SK-N-SH (cell line): Measurements from ENCODE around the gene NBR1. TPM values are rescaled to one million over a fixed set of nuclear protein-coding genes. Genes with fewer than 3 reads are reported as not detected.

Source experiments
- CTCF ChIA-PET: fragments of 300-600, 350-600 bp; formaldehyde crosslinking; extraction: SDS; loops from one replicate; lab custom pipeline; 2021; lab: Yijun Ruan, JAX
- POLR2A ChIA-PET: fragments of 350-600 bp; sonication (Branson Sonifier 250); formaldehyde crosslinking; extraction: SDS; loops from one replicate; lab custom pipeline; 2020; ENCODE audit warnings: antibody characterized with exemption, inconsistent platforms; lab: Yijun Ruan, JAX
- DNase-seq: peaks from one replicate; pipeline ENCODE4 v3.0.0; 2012
- H2AFZ ChIP-seq: fragments of 200-600 bp; sonication (generic); 2 replicates; pipeline ENCODE4 v1.8.1; 2016; ENCODE audit warnings: antibody characterized with exemption, mild to moderate bottlenecking, low read depth
- H3F3A ChIP-seq: fragments of 200-600 bp; sonication (generic); replicated peaks from 2 replicates; pipeline ENCODE3; 2016; ENCODE audit warnings: antibody characterized with exemption, mild to moderate bottlenecking; ENCODE audit not compliant: insufficient read depth
- H3K27ac ChIP-seq, 2 experiments: fragments of 200-500 bp in 1 of 2; fragments of 200-600 bp in 1 of 2; sonication (Bioruptor generic) in 1 of 2; sonication (generic), shearing (Covaris generic) in 1 of 2; 2 replicates each; pipeline versions ENCODE4 v1.5.1 to v1.6.1; 2014 to 2016; ENCODE audit warnings: low read depth in 2 of 2, inconsistent platforms in 1 of 2, low read length in 1 of 2, mild to moderate bottlenecking in 1 of 2, mixed read lengths in 1 of 2
- H3K27me3 ChIP-seq: fragments of 200-600 bp; sonication (generic), shearing (Covaris generic); 2 replicates; pipeline ENCODE4 v1.6.1; 2016; ENCODE audit warnings: mixed run types; ENCODE audit not compliant: insufficient read depth
- H3K36me3 ChIP-seq, 2 experiments: fragments of 200-500 bp in 1 of 2; fragments of 200-600 bp in 1 of 2; sonication (Bioruptor generic) in 1 of 2; sonication (generic) in 1 of 2; replicated peaks in 1 of 2; 2 replicates each; pipeline versions ENCODE3 to v1.5.1; 2014 to 2016; ENCODE audit warnings: low read length in 1 of 2, mild to moderate bottlenecking in 1 of 2; ENCODE audit not compliant: insufficient read depth in 2 of 2, control insufficient read depth in 1 of 2
- H3K4me1 ChIP-seq, 2 experiments: fragments of 200-500 bp in 1 of 2; fragments of 200-600 bp in 1 of 2; sonication (Bioruptor generic) in 1 of 2; sonication (generic), shearing (Covaris generic) in 1 of 2; 2 replicates each; pipeline versions ENCODE4 v1.5.1 to v1.6.1; 2014 to 2016; ENCODE audit warnings: low read depth in 1 of 2, low read length in 1 of 2, mixed run types in 1 of 2; ENCODE audit not compliant: insufficient read depth in 2 of 2, control insufficient read depth in 1 of 2
- H3K4me2 ChIP-seq: fragments of 200-600 bp; sonication (generic), shearing (Covaris generic); 2 replicates; pipeline ENCODE4 v1.6.1; 2017; ENCODE audit warnings: mixed run types
- H3K4me3 ChIP-seq, 2 experiments: fragments of 200-500 bp in 1 of 2; fragments of 200-600 bp in 1 of 2; sonication (Bioruptor generic) in 1 of 2; sonication (generic), shearing (Covaris generic) in 1 of 2; 2 replicates each; pipeline versions ENCODE4 v1.5.1 to v1.8.1; 2014 to 2016; ENCODE audit warnings: low read depth in 2 of 2, inconsistent platforms in 1 of 2, low read length in 1 of 2, mild to moderate bottlenecking in 1 of 2, mixed read lengths in 1 of 2, moderate library complexity in 1 of 2
- H3K79me2 ChIP-seq: fragments of 200-600 bp; sonication (generic); 2 replicates; pipeline ENCODE4 v1.8.1; 2017; ENCODE audit warnings: mild to moderate bottlenecking; ENCODE audit not compliant: insufficient read depth
- H3K9ac ChIP-seq: fragments of 200-600 bp; sonication (generic); 2 replicates; pipeline ENCODE4 v1.6.1; 2017; ENCODE audit warnings: mixed run types
- H3K9me2 ChIP-seq: fragments of 200-600 bp; sonication (generic); 2 replicates; pipeline ENCODE4 v1.6.1; 2017; ENCODE audit warnings: mixed run types
- H3K9me3 ChIP-seq: fragments of 200-600 bp; sonication (generic); 2 replicates; pipeline ENCODE4 v1.6.1; 2017; ENCODE audit warnings: mixed run types, mild to moderate bottlenecking, moderate library complexity
- H4K20me1 ChIP-seq: fragments of 200-600 bp; sonication (generic); 2 replicates; pipeline ENCODE4 v1.6.1; 2017; ENCODE audit warnings: mild to moderate bottlenecking, mixed run types; ENCODE audit not compliant: insufficient read depth
- CHD2 ChIP-seq: fragments of 150-350 bp; IDR thresholded peaks from 2 replicates; pipeline ENCODE4 v1.6.1; 2018; ENCODE audit warnings: low read length; ENCODE audit not compliant: partially characterized antibody
- EZH2phosphoT487 ChIP-seq: fragments of 200-600 bp; sonication (generic); IDR thresholded peaks from 2 replicates; pipeline ENCODE4 v1.6.1; 2017; ENCODE audit warnings: low read depth, mixed run types, mild to moderate bottlenecking, antibody characterized with exemption, moderate library complexity, borderline replicate concordance
- FOSL2 ChIP-seq: IDR thresholded peaks from 2 replicates; pipeline ENCODE4 v1.4.0; 2012; ENCODE audit warnings: low read depth, mild to moderate bottlenecking, moderate library complexity, borderline replicate concordance
- FOXJ3 ChIP-seq: sonication (generic); formaldehyde crosslinking; IDR thresholded peaks from 2 replicates; pipeline ENCODE4 v1.5.1; 2020; ENCODE audit warnings: mild to moderate bottlenecking, missing genetic modification reagents
- FOXM1 ChIP-seq: IDR thresholded peaks from 2 replicates; pipeline ENCODE4 v1.4.0; 2012; ENCODE audit warnings: low read depth, mild to moderate bottlenecking
- GABPA ChIP-seq: IDR thresholded peaks from 2 replicates; pipeline ENCODE4 v1.4.0; 2012; ENCODE audit warnings: low read depth, mild to moderate bottlenecking
- MAX ChIP-seq: IDR thresholded peaks from 2 replicates; pipeline ENCODE4 v1.4.0; 2012; ENCODE audit warnings: low read depth
- MEF2A ChIP-seq: IDR thresholded peaks from 2 replicates; pipeline ENCODE4 v1.4.0; 2012; ENCODE audit warnings: low read depth, borderline replicate concordance
- MXI1 ChIP-seq: IDR thresholded peaks from 2 replicates; pipeline ENCODE4 v1.6.1; 2012; ENCODE audit warnings: mild to moderate bottlenecking, low read depth, low read length, improper control_type of control experiment
- NFIC ChIP-seq: IDR thresholded peaks from 2 replicates; pipeline ENCODE4 v1.4.0; 2012; ENCODE audit warnings: borderline replicate concordance
- NRF1 ChIP-seq: IDR thresholded peaks from 2 replicates; pipeline ENCODE4 v1.6.1; 2012; ENCODE audit warnings: low read depth, mild to moderate bottlenecking, low read length
- POLR2AphosphoS5 ChIP-seq: IDR thresholded peaks from 2 replicates; pipeline ENCODE4 v1.6.1; 2012; ENCODE audit warnings: low read depth, low read length
- RAD21 ChIP-seq: IDR thresholded peaks from 2 replicates; pipeline ENCODE4 v1.6.1; 2012; ENCODE audit warnings: mild to moderate bottlenecking, low read length
- RCOR1 ChIP-seq: fragments of 150-350 bp; IDR thresholded peaks from 2 replicates; pipeline ENCODE4 v1.6.1; 2017; ENCODE audit warnings: antibody characterized with exemption, low read length
- RFX5 ChIP-seq: IDR thresholded peaks from 2 replicates; pipeline ENCODE4 v1.6.1; 2012; ENCODE audit warnings: mild to moderate bottlenecking, improper control_type of control experiment, low read length
- SIN3A ChIP-seq: IDR thresholded peaks from 2 replicates; pipeline ENCODE4 v1.6.1; 2012; ENCODE audit warnings: low read depth, mild to moderate bottlenecking, low read length, moderate library complexity, borderline replicate concordance
- YY1 ChIP-seq: IDR thresholded peaks from 2 replicates; pipeline ENCODE4 v1.4.0; 2012; ENCODE audit warnings: low read depth, mild to moderate bottlenecking
- WGBS: methylation state at CpG from one replicate; pipeline ENCODE4 v1.1.6; 2017; ENCODE audit warnings: low lambda C conversion rate; 5-methylcytosine and 5-hydroxymethylcytosine counted together
- polyA plus RNA-seq, 3 experiments: library from polyadenylated mRNA; depleted of rRNA; stranded (reverse); fragments of >200 nt; gene quantifications; 2 replicates each; pipeline ENCODE4 v1.2.3, GENCODE V29; 2012
- TF ChIP-seq, protein P1 (sequence below): IDR thresholded peaks from 2 replicates; pipeline ENCODE4 v1.4.0; 2012; ENCODE audit warnings: low read depth, borderline replicate concordance
- TF ChIP-seq, protein P2 (sequence below): fragments of 200-600 bp; sonication (generic); IDR thresholded peaks from 2 replicates; pipeline ENCODE4 v1.6.1; 2017; ENCODE audit warnings: antibody characterized with exemption, mild to moderate bottlenecking, moderate library complexity
- TF ChIP-seq, protein P3 (sequence below): IDR thresholded peaks from 2 replicates; pipeline ENCODE4 v1.6.1; 2012; ENCODE audit warnings: mild to moderate bottlenecking, low read depth, low read length, moderate library complexity

NBR1 gene
- polyA plus RNA-seq, 1 of the 3 experiments (the other 2 are of a cell fraction) = 41.4 TPM

DNA sequence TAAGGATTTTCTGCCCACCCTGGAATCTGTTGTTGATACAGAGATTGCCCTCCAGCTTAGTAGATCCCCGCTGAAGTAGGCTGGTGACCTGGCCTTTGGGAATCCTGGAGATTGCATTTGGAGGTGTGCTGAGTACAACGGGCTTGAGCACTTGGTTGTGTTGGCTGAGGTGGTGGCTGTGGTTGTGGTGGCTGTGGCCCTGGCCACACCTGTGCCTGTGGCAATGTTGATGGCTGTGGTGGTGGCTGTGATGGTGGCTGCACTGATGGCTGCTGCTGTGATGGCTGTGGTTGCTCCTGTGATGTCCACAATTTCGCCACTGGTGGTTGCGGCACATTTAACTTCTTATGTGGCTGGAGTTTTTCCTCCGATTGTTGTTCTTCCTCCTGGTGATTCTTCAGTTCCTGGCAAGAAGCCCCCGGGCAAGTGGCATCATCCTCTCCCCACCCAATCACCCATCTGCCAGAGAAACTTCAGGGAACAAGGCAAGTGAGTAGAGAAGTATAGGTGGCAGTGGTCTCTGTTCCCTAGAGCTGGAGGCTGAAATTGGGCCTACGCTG, 53.2 kb downstream of the NBR1 start:
- H3K27ac ChIP-seq = no peak overlapping the region
- no peaks in the 10 kb centered on the region for H3K4me1 ChIP-seq
- H3K79me2 ChIP-seq = no peaks in the 10 kb centered on the region
- DNase-seq = no peak
- no peak overlapping the region for H3K9ac ChIP-seq
- 94% methylated on average over 7 of the region's 7 CpGs for WGBS
- POLR2A ChIA-PET = interaction anchor here (1.3 kb wide), 1 partner anchor 91 kb away, joined by 3 read pairs; no protein-coding TSS in a partner anchor
- no peaks in the 10 kb centered on the region for H4K20me1 ChIP-seq
- TF ChIP-seq FOSL2 (no peak), MXI1 (no peak), EZH2phosphoT487 (no peak), YY1 (no peak), NRF1 (no peak), MAX (no peak), RFX5 (no peak), POLR2AphosphoS5 (no peak), FOXJ3 (CRISPR knock-in tag) (no peak), NFIC (no peak), GABPA (no peak), RAD21 (no peak)
- TF ChIP-seq, protein P1, sequence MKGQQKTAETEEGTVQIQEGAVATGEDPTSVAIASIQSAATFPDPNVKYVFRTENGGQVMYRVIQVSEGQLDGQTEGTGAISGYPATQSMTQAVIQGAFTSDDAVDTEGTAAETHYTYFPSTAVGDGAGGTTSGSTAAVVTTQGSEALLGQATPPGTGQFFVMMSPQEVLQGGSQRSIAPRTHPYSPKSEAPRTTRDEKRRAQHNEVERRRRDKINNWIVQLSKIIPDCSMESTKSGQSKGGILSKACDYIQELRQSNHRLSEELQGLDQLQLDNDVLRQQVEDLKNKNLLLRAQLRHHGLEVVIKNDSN = no peak
- TF ChIP-seq, protein P2, sequence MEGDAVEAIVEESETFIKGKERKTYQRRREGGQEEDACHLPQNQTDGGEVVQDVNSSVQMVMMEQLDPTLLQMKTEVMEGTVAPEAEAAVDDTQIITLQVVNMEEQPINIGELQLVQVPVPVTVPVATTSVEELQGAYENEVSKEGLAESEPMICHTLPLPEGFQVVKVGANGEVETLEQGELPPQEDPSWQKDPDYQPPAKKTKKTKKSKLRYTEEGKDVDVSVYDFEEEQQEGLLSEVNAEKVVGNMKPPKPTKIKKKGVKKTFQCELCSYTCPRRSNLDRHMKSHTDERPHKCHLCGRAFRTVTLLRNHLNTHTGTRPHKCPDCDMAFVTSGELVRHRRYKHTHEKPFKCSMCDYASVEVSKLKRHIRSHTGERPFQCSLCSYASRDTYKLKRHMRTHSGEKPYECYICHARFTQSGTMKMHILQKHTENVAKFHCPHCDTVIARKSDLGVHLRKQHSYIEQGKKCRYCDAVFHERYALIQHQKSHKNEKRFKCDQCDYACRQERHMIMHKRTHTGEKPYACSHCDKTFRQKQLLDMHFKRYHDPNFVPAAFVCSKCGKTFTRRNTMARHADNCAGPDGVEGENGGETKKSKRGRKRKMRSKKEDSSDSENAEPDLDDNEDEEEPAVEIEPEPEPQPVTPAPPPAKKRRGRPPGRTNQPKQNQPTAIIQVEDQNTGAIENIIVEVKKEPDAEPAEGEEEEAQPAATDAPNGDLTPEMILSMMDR = no peak
- H3K4me3 ChIP-seq = no peak overlapping the region
- H3K9me2 ChIP-seq = no peaks in the 10 kb centered on the region
- H3F3A ChIP-seq = no peaks in the 10 kb centered on the region
- H3K36me3 ChIP-seq = no peaks in the 10 kb centered on the region
- no peaks in the 10 kb centered on the region for H3K27me3 ChIP-seq
- H3K4me2 ChIP-seq = no peak overlapping the region
- H3K9me3 ChIP-seq = no peaks in the 10 kb centered on the region
- no peak overlapping the region for H2AFZ ChIP-seq
- CTCF ChIA-PET = no interaction called here

GRCh38 chr17:43226393-43226792, 55.4 kb downstream of the NBR1 start:
- no peak overlapping the region for H3K27ac ChIP-seq
- no peaks in the 10 kb centered on the region for H3K36me3 ChIP-seq
- H3K4me1 ChIP-seq = no peaks in the 10 kb centered on the region
- H2AFZ ChIP-seq = no peak overlapping the region
- H3K4me2 ChIP-seq = no peak overlapping the region
- no peak overlapping the region for H3K9ac ChIP-seq
- ChIA-PET CTCF (interaction anchor here (1.5 kb wide), 1 partner anchor 17 kb away, joined by 3 read pairs; no protein-coding TSS in a partner anchor), POLR2A (interaction anchor here (0.6 to 1.4 kb wide), 3 partner anchors 89 to 91 kb away, joined by 3 to 6 read pairs (median 4); no protein-coding TSS in a partner anchor)
- no peaks in the 10 kb centered on the region for H3K9me3 ChIP-seq
- DNase-seq = no peak
- 86% methylated on average over 7 of the region's 7 CpGs for WGBS
- H3K9me2 ChIP-seq = no peaks in the 10 kb centered on the region
- H3K79me2 ChIP-seq = no peaks in the 10 kb centered on the region
- H3K4me3 ChIP-seq = no peak overlapping the region
- no peak for TF ChIP-seq CHD2
- TF ChIP-seq MEF2A = no peak
- no peak for TF ChIP-seq MXI1
- TF ChIP-seq FOXM1 = no peak
- TF ChIP-seq RCOR1 = no peak
- TF ChIP-seq SIN3A = no peak
- no peak for TF ChIP-seq POLR2AphosphoS5
- TF ChIP-seq, protein P3, sequence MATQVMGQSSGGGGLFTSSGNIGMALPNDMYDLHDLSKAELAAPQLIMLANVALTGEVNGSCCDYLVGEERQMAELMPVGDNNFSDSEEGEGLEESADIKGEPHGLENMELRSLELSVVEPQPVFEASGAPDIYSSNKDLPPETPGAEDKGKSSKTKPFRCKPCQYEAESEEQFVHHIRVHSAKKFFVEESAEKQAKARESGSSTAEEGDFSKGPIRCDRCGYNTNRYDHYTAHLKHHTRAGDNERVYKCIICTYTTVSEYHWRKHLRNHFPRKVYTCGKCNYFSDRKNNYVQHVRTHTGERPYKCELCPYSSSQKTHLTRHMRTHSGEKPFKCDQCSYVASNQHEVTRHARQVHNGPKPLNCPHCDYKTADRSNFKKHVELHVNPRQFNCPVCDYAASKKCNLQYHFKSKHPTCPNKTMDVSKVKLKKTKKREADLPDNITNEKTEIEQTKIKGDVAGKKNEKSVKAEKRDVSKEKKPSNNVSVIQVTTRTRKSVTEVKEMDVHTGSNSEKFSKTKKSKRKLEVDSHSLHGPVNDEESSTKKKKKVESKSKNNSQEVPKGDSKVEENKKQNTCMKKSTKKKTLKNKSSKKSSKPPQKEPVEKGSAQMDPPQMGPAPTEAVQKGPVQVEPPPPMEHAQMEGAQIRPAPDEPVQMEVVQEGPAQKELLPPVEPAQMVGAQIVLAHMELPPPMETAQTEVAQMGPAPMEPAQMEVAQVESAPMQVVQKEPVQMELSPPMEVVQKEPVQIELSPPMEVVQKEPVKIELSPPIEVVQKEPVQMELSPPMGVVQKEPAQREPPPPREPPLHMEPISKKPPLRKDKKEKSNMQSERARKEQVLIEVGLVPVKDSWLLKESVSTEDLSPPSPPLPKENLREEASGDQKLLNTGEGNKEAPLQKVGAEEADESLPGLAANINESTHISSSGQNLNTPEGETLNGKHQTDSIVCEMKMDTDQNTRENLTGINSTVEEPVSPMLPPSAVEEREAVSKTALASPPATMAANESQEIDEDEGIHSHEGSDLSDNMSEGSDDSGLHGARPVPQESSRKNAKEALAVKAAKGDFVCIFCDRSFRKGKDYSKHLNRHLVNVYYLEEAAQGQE = no peak
- H4K20me1 ChIP-seq = no peaks in the 10 kb centered on the region
- H3F3A ChIP-seq = no peaks in the 10 kb centered on the region
- H3K27me3 ChIP-seq = no peaks in the 10 kb centered on the region
